ENCODE measurements around the gene RAD54L2. TPM values are rescaled to one million over a fixed set of nuclear protein-coding genes. Genes with fewer than 3 reads are reported as not detected.

The RAD54L2 gene
- polyA plus RNA-seq, 2 of the 4 experiments (the other 2 are of a cell fraction), result 4.8 to 6.4 TPM

DNA sequence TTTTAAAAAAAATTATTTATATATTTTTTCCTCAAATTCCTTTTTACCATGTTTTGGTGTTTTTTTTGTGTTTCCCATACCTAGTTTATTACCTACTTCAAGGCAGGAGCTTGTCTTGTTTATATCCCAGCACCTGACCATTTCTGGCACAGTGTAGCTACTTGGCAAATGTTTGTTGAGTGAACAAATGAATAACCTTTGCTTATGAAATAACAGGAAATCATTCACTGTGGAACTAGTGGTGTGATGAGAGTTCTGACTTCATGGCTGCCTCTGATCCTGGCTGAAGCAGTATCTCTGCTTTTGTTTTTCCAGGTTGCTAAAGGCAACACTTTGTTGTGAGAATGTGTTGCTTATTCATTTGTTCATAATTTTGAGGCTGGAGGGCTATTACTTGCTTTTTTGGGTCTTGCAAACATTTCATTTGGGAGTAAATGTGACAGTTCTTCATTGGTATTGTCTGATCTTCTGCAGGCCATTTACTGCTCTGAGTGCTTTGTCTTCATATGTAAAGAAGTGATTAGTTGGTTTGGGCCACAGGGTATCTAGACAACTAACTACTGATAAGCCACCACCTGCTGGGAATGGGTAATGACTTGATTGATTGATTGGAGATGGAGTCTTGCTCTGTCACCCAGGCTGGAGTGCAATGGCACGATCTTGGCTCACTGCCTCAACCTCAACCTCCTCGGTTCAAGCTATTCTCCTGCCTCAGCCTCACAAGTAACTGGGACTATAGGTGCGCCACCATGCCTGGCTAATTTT lies 5.7 kb downstream of the RAD54L2 start (continued):
- TF ChIP-seq, protein P1, sequence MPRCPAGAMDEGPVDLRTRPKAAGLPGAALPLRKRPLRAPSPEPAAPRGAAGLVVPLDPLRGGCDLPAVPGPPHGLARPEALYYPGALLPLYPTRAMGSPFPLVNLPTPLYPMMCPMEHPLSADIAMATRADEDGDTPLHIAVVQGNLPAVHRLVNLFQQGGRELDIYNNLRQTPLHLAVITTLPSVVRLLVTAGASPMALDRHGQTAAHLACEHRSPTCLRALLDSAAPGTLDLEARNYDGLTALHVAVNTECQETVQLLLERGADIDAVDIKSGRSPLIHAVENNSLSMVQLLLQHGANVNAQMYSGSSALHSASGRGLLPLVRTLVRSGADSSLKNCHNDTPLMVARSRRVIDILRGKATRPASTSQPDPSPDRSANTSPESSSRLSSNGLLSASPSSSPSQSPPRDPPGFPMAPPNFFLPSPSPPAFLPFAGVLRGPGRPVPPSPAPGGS (IDR thresholded peaks at IDR 0.05), result no peak
- TF ChIP-seq NR3C1 (IDR thresholded peaks at IDR 0.05) (no peak), SMC3 (IDR thresholded peaks at IDR 0.05) (no peak), EHMT2 (IDR thresholded peaks at IDR 0.05; ENCODE audit: low read depth) (no peak), FOXS1 (CRISPR knock-in tag; IDR thresholded peaks at IDR 0.05) (no peak), FOSL2 (IDR thresholded peaks at IDR 0.05) (no peak), FOSL2 (CRISPR knock-in tag; IDR thresholded peaks at IDR 0.05) (no peak)
- TF ChIP-seq, protein P2, sequence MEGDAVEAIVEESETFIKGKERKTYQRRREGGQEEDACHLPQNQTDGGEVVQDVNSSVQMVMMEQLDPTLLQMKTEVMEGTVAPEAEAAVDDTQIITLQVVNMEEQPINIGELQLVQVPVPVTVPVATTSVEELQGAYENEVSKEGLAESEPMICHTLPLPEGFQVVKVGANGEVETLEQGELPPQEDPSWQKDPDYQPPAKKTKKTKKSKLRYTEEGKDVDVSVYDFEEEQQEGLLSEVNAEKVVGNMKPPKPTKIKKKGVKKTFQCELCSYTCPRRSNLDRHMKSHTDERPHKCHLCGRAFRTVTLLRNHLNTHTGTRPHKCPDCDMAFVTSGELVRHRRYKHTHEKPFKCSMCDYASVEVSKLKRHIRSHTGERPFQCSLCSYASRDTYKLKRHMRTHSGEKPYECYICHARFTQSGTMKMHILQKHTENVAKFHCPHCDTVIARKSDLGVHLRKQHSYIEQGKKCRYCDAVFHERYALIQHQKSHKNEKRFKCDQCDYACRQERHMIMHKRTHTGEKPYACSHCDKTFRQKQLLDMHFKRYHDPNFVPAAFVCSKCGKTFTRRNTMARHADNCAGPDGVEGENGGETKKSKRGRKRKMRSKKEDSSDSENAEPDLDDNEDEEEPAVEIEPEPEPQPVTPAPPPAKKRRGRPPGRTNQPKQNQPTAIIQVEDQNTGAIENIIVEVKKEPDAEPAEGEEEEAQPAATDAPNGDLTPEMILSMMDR (IDR thresholded peaks at IDR 0.05), result no peak

DNA sequence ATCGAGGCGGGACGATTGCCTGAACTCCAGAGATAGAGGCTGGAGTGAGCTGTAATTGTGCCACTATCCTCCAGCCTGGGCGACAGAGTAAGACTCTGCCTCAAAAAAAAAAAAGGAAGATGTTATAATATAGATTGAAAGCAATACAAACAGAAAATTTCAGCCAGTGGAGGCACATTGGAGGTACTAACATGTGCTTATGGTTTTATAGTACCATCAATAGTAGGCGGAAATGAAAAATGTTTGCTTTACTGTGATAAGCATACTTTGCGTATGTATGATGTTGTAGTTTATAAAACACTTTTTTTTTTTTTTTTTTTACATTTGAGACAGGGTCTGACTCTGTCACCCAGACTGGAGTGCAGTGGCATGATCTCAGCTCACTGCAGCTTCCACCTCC lies 8.8 kb downstream of the RAD54L2 start:
- Histone ChIP-seq H3K4me2 (no peak overlapping the region), H3K4me1 (no peaks in the 10 kb centered on the region), H3K9me3 (no peaks in the 10 kb centered on the region), H3K4me3 (no peak overlapping the region), H3K27ac (no peak overlapping the region)
- TF ChIP-seq ZSCAN20 (CRISPR knock-in tag; IDR thresholded peaks at IDR 0.05) (no peak), MAFK (IDR thresholded peaks at IDR 0.05; ENCODE audit: partially characterized antibody) (no peak), ESRRA (IDR thresholded peaks at IDR 0.05; ENCODE audit: borderline replicate concordance, low read length) (no peak), RFX5 (IDR thresholded peaks at IDR 0.05) (no peak), NFE2L2 (conservative IDR thresholded peaks at IDR 0.05; ENCODE audit: low read length) (no peak), KDM5A (IDR thresholded peaks at IDR 0.05) (no peak), EP300 (IDR thresholded peaks at IDR 0.05) (no peak), HEYL (CRISPR knock-in tag; IDR thresholded peaks at IDR 0.05) (no peak), HOXB5 (CRISPR knock-in tag; IDR thresholded peaks at IDR 0.05) (no peak), FOSL2 (IDR thresholded peaks at IDR 0.05) (no peak), FOSL2 (CRISPR knock-in tag; IDR thresholded peaks at IDR 0.05) (no peak), KDM1A (IDR thresholded peaks at IDR 0.05; ENCODE audit: low read depth) (no peak), RARB (CRISPR knock-in tag; IDR thresholded peaks at IDR 0.05) (no peak), EHMT2 (IDR thresholded peaks at IDR 0.05; ENCODE audit: low read depth) (no peak), ZC3H11A (IDR thresholded peaks at IDR 0.05) (no peak)
- TF ChIP-seq, protein P2 (IDR thresholded peaks at IDR 0.05), result no peak
- DNase-seq (ENCODE audit: low read depth in 1 of 2, low spot score in 1 of 2) (no peak), FAIRE-seq (no peak), ATAC-seq (no peak)
- POLR2A ChIA-PET, result interaction anchor here (0.6 to 1.2 kb wide), 2 partner anchors 12 to 48 kb away, joined by 4 read pairs; partner anchors contain the start of gene DCAF1
- CTCF ChIA-PET, result no interaction called here
- WGBS (ENCODE audit: missing lambda C conversion rate), result 93% methylated on average over 6 of the region's 6 CpGs

DNA sequence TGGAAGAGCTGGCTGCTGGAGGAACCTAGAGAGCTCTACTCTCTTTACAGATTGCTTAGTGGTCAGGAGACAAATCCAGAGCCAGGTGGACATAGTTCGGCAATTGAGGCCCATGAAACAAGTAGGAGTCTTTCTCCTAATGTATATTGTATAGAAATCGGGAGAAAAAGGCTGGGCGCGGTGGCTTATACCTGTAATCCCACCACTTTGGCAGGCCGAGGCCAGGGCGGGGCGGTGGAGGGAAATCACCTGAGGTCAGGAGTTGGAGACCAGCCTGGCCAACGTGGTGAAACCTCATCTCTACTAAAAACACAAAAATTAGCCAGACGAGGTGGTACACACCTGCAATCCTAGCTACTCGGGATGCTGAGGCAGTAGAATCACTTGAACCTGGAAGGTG lies 10.8 kb downstream of the RAD54L2 start:
- DNase-seq (ENCODE audit: low read depth in 1 of 2, low spot score in 1 of 2) (no peak), FAIRE-seq (no peak), ATAC-seq (no peak)
- Histone ChIP-seq H3K9me3 (no peaks in the 10 kb centered on the region), H3K4me3 (no peak overlapping the region), H3K27ac (no peak overlapping the region), H3K4me1 (no peaks in the 10 kb centered on the region), H3K4me2 (no peak overlapping the region)
- WGBS (ENCODE audit: missing lambda C conversion rate), result 93% methylated on average over 10 of the region's 10 CpGs
- POLR2A ChIA-PET, result no interaction called here
- CTCF ChIA-PET, result interaction anchor here (1.1 kb wide), 1 partner anchor 20 kb away, joined by 4 read pairs; no protein-coding TSS in a partner anchor
- TF ChIP-seq, protein P3, sequence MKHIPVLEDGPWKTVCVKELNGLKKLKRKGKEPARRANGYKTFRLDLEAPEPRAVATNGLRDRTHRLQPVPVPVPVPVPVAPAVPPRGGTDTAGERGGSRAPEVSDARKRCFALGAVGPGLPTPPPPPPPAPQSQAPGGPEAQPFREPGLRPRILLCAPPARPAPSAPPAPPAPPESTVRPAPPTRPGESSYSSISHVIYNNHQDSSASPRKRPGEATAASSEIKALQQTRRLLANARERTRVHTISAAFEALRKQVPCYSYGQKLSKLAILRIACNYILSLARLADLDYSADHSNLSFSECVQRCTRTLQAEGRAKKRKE (CRISPR knock-in tag; IDR thresholded peaks at IDR 0.05; ENCODE audit: low read depth), result no peak
- TF ChIP-seq RNF2 (IDR thresholded peaks at IDR 0.05; ENCODE audit: borderline replicate concordance, low read depth) (no peak), PHF8 (IDR thresholded peaks at IDR 0.05; ENCODE audit: borderline replicate concordance, low read depth) (no peak), SREBF2 (IDR thresholded peaks at IDR 0.05) (no peak), RFX5 (IDR thresholded peaks at IDR 0.05) (no peak), FOXS1 (CRISPR knock-in tag; IDR thresholded peaks at IDR 0.05) (no peak), HOXB13 (CRISPR knock-in tag; IDR thresholded peaks at IDR 0.05; ENCODE audit: low read depth) (no peak), RAD21 (conservative IDR thresholded peaks at IDR 0.05 in 1 of 2, IDR thresholded peaks at IDR 0.05 in 1 of 2) (no peak)
- TF ChIP-seq, protein P4, sequence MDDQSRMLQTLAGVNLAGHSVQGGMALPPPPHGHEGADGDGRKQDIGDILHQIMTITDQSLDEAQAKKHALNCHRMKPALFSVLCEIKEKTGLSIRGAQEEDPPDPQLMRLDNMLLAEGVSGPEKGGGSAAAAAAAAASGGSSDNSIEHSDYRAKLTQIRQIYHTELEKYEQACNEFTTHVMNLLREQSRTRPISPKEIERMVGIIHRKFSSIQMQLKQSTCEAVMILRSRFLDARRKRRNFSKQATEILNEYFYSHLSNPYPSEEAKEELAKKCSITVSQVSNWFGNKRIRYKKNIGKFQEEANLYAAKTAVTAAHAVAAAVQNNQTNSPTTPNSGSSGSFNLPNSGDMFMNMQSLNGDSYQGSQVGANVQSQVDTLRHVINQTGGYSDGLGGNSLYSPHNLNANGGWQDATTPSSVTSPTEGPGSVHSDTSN (IDR thresholded peaks at IDR 0.05), result no peak
- TF ChIP-seq, protein P5, sequence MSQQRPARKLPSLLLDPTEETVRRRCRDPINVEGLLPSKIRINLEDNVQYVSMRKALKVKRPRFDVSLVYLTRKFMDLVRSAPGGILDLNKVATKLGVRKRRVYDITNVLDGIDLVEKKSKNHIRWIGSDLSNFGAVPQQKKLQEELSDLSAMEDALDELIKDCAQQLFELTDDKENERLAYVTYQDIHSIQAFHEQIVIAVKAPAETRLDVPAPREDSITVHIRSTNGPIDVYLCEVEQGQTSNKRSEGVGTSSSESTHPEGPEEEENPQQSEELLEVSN (IDR thresholded peaks at IDR 0.05; ENCODE audit: borderline replicate concordance, low read depth), result no peak

All from A549 (cell line).